Muscle of back (tissue), 13 donors: ENCODE measurements around the gene UGGT2. TPM values are rescaled to one million over a fixed set of nuclear protein-coding genes. Genes with fewer than 3 reads are reported as not detected.
A peak's percentile ranks its signal among the peaks of the same experiment; 100 is the strongest.
"Not testable (repeated sequence)": the region's sequence is repeated elsewhere in the genome, so short reads cannot be mapped to it uniquely, and the experiment has no call there.

Source experiments
- DNase-seq, 3 donors: peaks; one replicate each; pipeline versions ENCODE4 v3.0.0 to v3.0.0-alpha.2; 2013
- long read RNA-seq, 9 donors: transcript quantifications; one replicate each; lab custom pipeline, GENCODE V29; 2026
- polyA plus RNA-seq, 10 donors: library from polyadenylated mRNA; unstranded; fragments of 120-200 nt; gene quantifications; one replicate each; pipeline ENCODE4 v1.2.1, GENCODE V29; 2013; ENCODE audit not compliant: insufficient read length in 10 of 10

Gene UGGT2
- 10 to 100 TPM; 17.8 to 39.3 (median 22.5) TPM for polyA plus RNA-seq
- long read RNA-seq, donor 1, partial matches to known transcripts: 0 of 1 reads
- long read RNA-seq, donor 1, other reads (novel, unspliced or antisense): 0 of 1 reads
- long read RNA-seq, donor 2, partial matches to known transcripts: 5 of 5 reads
- long read RNA-seq, donor 2, other reads (novel, unspliced or antisense): 0 of 5 reads
- long read RNA-seq, donor 3: 0 reads
- long read RNA-seq, donor 4, partial matches to known transcripts: 0 of 2 reads
- long read RNA-seq, donor 4, other reads (novel, unspliced or antisense): 0 of 2 reads
- long read RNA-seq, donor 5, partial matches to known transcripts: 0 of 1 reads
- long read RNA-seq, donor 5, other reads (novel, unspliced or antisense): 0 of 1 reads
- long read RNA-seq, donor 6, partial matches to known transcripts: 12 of 12 reads
- long read RNA-seq, donor 6, other reads (novel, unspliced or antisense): 0 of 12 reads
- long read RNA-seq, donor 7, partial matches to known transcripts: 12 of 14 reads
- long read RNA-seq, donor 7, other reads (novel, unspliced or antisense): 0 of 14 reads
- long read RNA-seq, donor 8, partial matches to known transcripts: 0 of 3 reads
- long read RNA-seq, donor 8, other reads (novel, unspliced or antisense): 0 of 3 reads
- long read RNA-seq, donor 9: 0 reads

- DNase-seq: peak; percentile 91 to 98 (median 96)
These were observed at the start of gene UGGT2 for GRCh38 chr13:96053003-96053703. Gene UGGT2, minus strand, starts transcription at chr13:96053401. Its CDS starts 89 bp downstream, at chr13:96053312.

GRCh38 chr13:96100457-96101220 lies 47.4 kb upstream of the UGGT2 start:
- no peak for DNase-seq

GRCh38 chr13:96093296-96094006 lies 40.2 kb upstream of the UGGT2 start:
- no peak for DNase-seq

GRCh38 chr13:96091164-96092117 lies 38.2 kb upstream of the UGGT2 start:
- peak in 2 of 3 donors; percentile 19 to 37 for DNase-seq

- peak in 2 of 3 donors; percentile 4 to 39 for DNase-seq
These were observed 37.3 kb upstream of the UGGT2 start for GRCh38 chr13:96090240-96091101.

- peak in 2 of 3 donors; percentile 10 to 50 for DNase-seq
These were observed 36.6 kb upstream of the UGGT2 start, which contains the start of gene HS6ST3 for GRCh38 chr13:96089749-96090239. Gene HS6ST3, plus strand, starts transcription at chr13:96090107.

- no peak for DNase-seq
These were observed 35.9 kb upstream of the UGGT2 start for GRCh38 chr13:96089139-96089538.

GRCh38 chr13:96086736-96087135 lies 33.5 kb upstream of the UGGT2 start:
- DNase-seq: no peak

GRCh38 chr13:96082640-96083039 lies 29.4 kb upstream of the UGGT2 start:
- DNase-seq: no peak

- DNase-seq: no peak
These were observed 28.7 kb upstream of the UGGT2 start for GRCh38 chr13:96081888-96082287.

GRCh38 chr13:96080676-96081075 lies 27.5 kb upstream of the UGGT2 start:
- DNase-seq: no peak

GRCh38 chr13:96075953-96076543 lies 22.8 kb upstream of the UGGT2 start:
- no peak for DNase-seq

GRCh38 chr13:96072392-96072791 lies 19.2 kb upstream of the UGGT2 start:
- no peak for DNase-seq

GRCh38 chr13:96071504-96071903 lies 18.3 kb upstream of the UGGT2 start:
- DNase-seq: no peak

- no peak for DNase-seq
These were observed 15.5 kb upstream of the UGGT2 start for GRCh38 chr13:96068729-96069128.

- DNase-seq: no peak
These were observed 12.6 kb upstream of the UGGT2 start for GRCh38 chr13:96065849-96066248.

- peak in 1 of 3 donors; percentile 24 for DNase-seq
These were observed 572 bp downstream of the UGGT2 start for GRCh38 chr13:96052656-96053002.

- DNase-seq: not testable (repeated sequence)
These were observed 1.3 kb downstream of the UGGT2 start for GRCh38 chr13:96051946-96052345.
